H1 (cell line): ENCODE data around the gene GP2. TPM values are rescaled to one million over a fixed set of nuclear protein-coding genes. Genes with fewer than 3 reads are reported as not detected.

Source experiments
- CHD7 ChIP-seq: fragments of 300-600 bp; sonication (generic); IDR thresholded peaks from 2 replicates; pipeline ENCODE4 v1.7.1; 2012; ENCODE audit warnings: low read length, moderate library complexity, mild to moderate bottlenecking, inconsistent platforms; ENCODE audit not compliant: insufficient replicate concordance
- CTCF ChIP-seq, 3 experiments: IDR thresholded peaks; 1 replicate in 2 of 3; 2 replicates in 1 of 3; pipeline versions ENCODE4 v1.5.1 to v1.6.1; 2011; ENCODE audit warnings: low read length in 3 of 3, mild to moderate bottlenecking in 3 of 3, inconsistent platforms in 2 of 3, low read depth in 1 of 3, moderate library complexity in 1 of 3; ENCODE audit not compliant: insufficient read depth in 1 of 3; ENCODE audit errors: control extremely low read depth in 1 of 3
- EGR1 ChIP-seq: IDR thresholded peaks from 2 replicates; pipeline ENCODE4 v1.6.1; 2011; ENCODE audit warnings: low read depth, low read length, borderline replicate concordance
- EP300 ChIP-seq, 2 experiments: IDR thresholded peaks; 1 replicate in 1 of 2; 2 replicates in 1 of 2; pipeline ENCODE4 v1.6.1; 2011 to 2012; ENCODE audit warnings: low read depth in 2 of 2, low read length in 2 of 2, mild to moderate bottlenecking in 2 of 2, borderline replicate concordance in 1 of 2, inconsistent platforms in 1 of 2, moderate library complexity in 1 of 2
- POU5F1 ChIP-seq: IDR thresholded peaks from 2 replicates; pipeline ENCODE4 v1.6.1; 2011; ENCODE audit warnings: low read depth, mild to moderate bottlenecking, low read length, moderate library complexity
- RBBP5 ChIP-seq: IDR thresholded peaks from 2 replicates; pipeline ENCODE4 v1.7.1; 2012; ENCODE audit warnings: low read depth, mild to moderate bottlenecking, inconsistent platforms, low read length, moderate library complexity, borderline replicate concordance
- RFX5 ChIP-seq: IDR thresholded peaks from 2 replicates; pipeline ENCODE4 v1.6.1; 2011; ENCODE audit warnings: low read depth, low read length, improper control_type of control experiment, borderline replicate concordance
- TAF7 ChIP-seq: optimal IDR thresholded peaks from 2 replicates; pipeline ENCODE3; 2011; ENCODE audit warnings: low read depth, mild to moderate bottlenecking, inconsistent platforms, low read length, moderate library complexity, borderline replicate concordance
- TCF12 ChIP-seq: IDR thresholded peaks from 2 replicates; pipeline ENCODE4 v1.6.1; 2011; ENCODE audit warnings: low read depth, mild to moderate bottlenecking, low read length
- polyA plus RNA-seq, 7 experiments: library from polyadenylated mRNA; depleted of rRNA in 3 of 7; stranded (reverse) in 5 of 7; unstranded in 2 of 7; fragments of >200 nt in 5 of 7; fragments of 200-250 nt in 2 of 7; gene quantifications; 1 replicate in 5 of 7; 2 replicates in 1 of 7; 4 replicates in 1 of 7; pipeline versions ENCODE4 v1.2.1 to v1.2.3, GENCODE V29; 2011 to 2013; ENCODE audit warnings: missing spikeins in 2 of 7, mixed read lengths in 2 of 7
- total RNA-seq: library from RNA; stranded (reverse); fragmentation: NEBNext Ultra II Directional; extraction: Animal tissue kit (Norgen Biotek cat#: 25700); gene quantifications from 2 replicates; pipeline ENCODE4 v1.2.1, GENCODE V29; 2021

GP2 gene
- total and polyA plus RNA-seq, 2 of the 8 experiments (the other 6 are each of a cell fraction or from before 2014, with no cell fraction given) = not detected

DNA sequence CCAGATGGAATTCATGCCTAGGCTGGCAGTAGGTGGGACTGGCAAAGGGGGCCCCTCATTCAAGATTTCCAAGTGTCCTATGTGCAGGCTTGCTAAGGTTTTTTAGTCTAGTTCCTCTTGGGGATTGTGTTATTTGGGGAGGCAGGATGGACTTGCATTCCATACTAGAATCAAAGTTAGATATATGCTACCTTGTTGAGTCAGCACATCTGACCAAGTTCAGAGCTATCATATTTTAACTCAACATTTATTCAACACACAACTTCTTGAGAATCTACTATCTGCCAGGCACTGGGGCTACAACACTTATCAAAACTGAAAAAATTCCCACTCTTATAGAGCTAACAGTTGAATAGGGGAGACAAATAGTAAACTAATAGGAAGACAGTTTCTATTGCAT is 6.7 kb downstream of the GP2 start (continued):
- no peak for TF ChIP-seq CHD7
- no peak for TF ChIP-seq POU5F1
- TF ChIP-seq TCF12 = no peak
- no peak for TF ChIP-seq EGR1
- TF ChIP-seq TAF7 = no peak
- no peak for TF ChIP-seq CTCF (IDR thresholded peaks at IDR 0.05; ENCODE audit: control extremely low read depth in 1 of 3, insufficient read depth in 1 of 3, low read depth in 1 of 3, low read length in 3 of 3)
- no peak for TF ChIP-seq RFX5
- TF ChIP-seq EP300 (IDR thresholded peaks at IDR 0.05; ENCODE audit: borderline replicate concordance in 1 of 2, low read depth in 2 of 2, low read length in 2 of 2) = no peak
- TF ChIP-seq RBBP5 = no peak
